NT2/D1 (cell line): ENCODE results near the gene AKAP6.

Experiments used
- SUZ12 ChIP-seq: IDR thresholded peaks from 2 replicates; pipeline ENCODE4 v1.6.1; 2011; ENCODE audit not compliant: insufficient read length, insufficient read depth; ENCODE audit errors: extremely low read depth
- ZNF274 ChIP-seq: IDR thresholded peaks from 2 replicates; pipeline ENCODE4 v1.6.1; 2011; ENCODE audit warnings: mild to moderate bottlenecking, low read depth, low read length

DNA sequence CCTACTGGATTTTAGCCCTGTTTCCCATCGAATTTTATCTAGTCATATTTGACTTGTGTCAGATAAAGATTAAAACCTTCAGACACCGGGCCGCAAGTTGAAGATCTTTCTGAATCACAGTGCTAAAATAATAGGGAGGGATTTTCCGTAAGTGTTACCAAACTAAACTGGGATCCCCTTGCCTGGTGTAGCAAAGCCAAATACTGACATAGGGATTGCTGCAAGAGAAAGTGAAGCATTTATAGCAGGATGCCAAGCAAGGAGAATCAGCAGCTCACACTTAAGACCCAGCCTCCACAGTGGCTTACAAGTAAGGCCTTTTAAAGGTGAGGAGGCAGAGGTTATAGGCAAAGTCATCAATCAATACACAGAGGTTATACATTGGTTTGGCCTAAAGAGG is 147.4 kb downstream of the AKAP6 start:
- TF ChIP-seq SUZ12 (no peak), ZNF274 (no peak)
